Neuronal stem cell (in vitro differentiated cells): ENCODE results near the gene OGA.

Experiments used
- DNase-seq: peaks from one replicate; pipeline ENCODE4 v3.0.0-alpha.2; 2013; ENCODE audit warnings: low spot score
- H2AFZ ChIP-seq: one replicate; pipeline ENCODE4 v1.6.1; 2013; ENCODE audit warnings: mild to moderate bottlenecking, low read length, inconsistent platforms
- H2AK5ac ChIP-seq: 2 replicates; pipeline ENCODE4 v1.6.1; 2013; ENCODE audit warnings: low read depth, mild to moderate bottlenecking, inconsistent platforms, low read length, moderate library complexity, mixed read lengths
- H2BK120ac ChIP-seq: 2 replicates; pipeline ENCODE4 v1.6.1; 2013; ENCODE audit warnings: low read depth, mild to moderate bottlenecking, inconsistent platforms, low read length, moderate library complexity, mixed read lengths
- H2BK12ac ChIP-seq: one replicate; pipeline ENCODE4 v1.6.1; 2013; ENCODE audit warnings: low read length, inconsistent platforms
- H2BK15ac ChIP-seq: 2 replicates; pipeline ENCODE4 v1.6.1; 2013; ENCODE audit warnings: mild to moderate bottlenecking, low read length, inconsistent platforms, mixed read lengths
- H2BK5ac ChIP-seq: one replicate; pipeline ENCODE4 v1.6.1; 2013; ENCODE audit warnings: inconsistent platforms, mild to moderate bottlenecking, low read length, moderate library complexity
- H3K14ac ChIP-seq: one replicate; pipeline ENCODE4 v1.6.1; 2013; ENCODE audit warnings: low read length, inconsistent platforms
- H3K18ac ChIP-seq: 2 replicates; pipeline ENCODE4 v1.6.1; 2013; ENCODE audit warnings: low read length, inconsistent platforms
- H3K23ac ChIP-seq: 2 replicates; pipeline ENCODE4 v1.6.1; 2013; ENCODE audit warnings: low read depth, mild to moderate bottlenecking, mixed read lengths, low read length, inconsistent platforms; ENCODE audit not compliant: poor library complexity
- H3K27ac ChIP-seq: replicated peaks from 3 replicates; pipeline ENCODE4 v1.5.1; 2013; ENCODE audit warnings: low read length, inconsistent platforms
- H3K27me3 ChIP-seq, 3 experiments: 2 replicates each; pipeline ENCODE4 v1.6.1; 2013; ENCODE audit warnings: low read length in 3 of 3, mild to moderate bottlenecking in 2 of 3, inconsistent platforms in 1 of 3, low read depth in 1 of 3, mixed read lengths in 1 of 3, moderate library complexity in 1 of 3; ENCODE audit not compliant: control insufficient read depth in 3 of 3, insufficient read depth in 3 of 3
- H3K36me3 ChIP-seq, 2 donors: replicated peaks in 1 of 2; 2 replicates each; pipeline ENCODE4 v1.6.1; 2013; ENCODE audit warnings: low read length in 2 of 2; ENCODE audit not compliant: control insufficient read depth in 2 of 2, insufficient read depth in 2 of 2
- H3K4ac ChIP-seq: 2 replicates; pipeline ENCODE4 v1.6.1; 2013; ENCODE audit warnings: inconsistent platforms, mild to moderate bottlenecking, low read length, moderate library complexity
- H3K4me1 ChIP-seq, 2 donors: 1 replicate in 1 of 2; 2 replicates in 1 of 2; pipeline ENCODE4 v1.6.1; 2013; ENCODE audit warnings: low read length in 2 of 2, low read depth in 1 of 2; ENCODE audit not compliant: control insufficient read depth in 2 of 2, insufficient read depth in 1 of 2
- H3K4me2 ChIP-seq: one replicate; pipeline ENCODE4 v1.6.1; 2013; ENCODE audit warnings: mild to moderate bottlenecking, low read length, inconsistent platforms; ENCODE audit not compliant: insufficient read depth, poor library complexity, severe bottlenecking
- H3K4me3 ChIP-seq, 2 donors: 2 replicates each; pipeline ENCODE4 v1.5.1; 2013; ENCODE audit warnings: low read length in 2 of 2, mild to moderate bottlenecking in 2 of 2, inconsistent platforms in 1 of 2, moderate library complexity in 1 of 2
- H3K79me1 ChIP-seq: one replicate; pipeline ENCODE4 v1.6.1; 2013; ENCODE audit warnings: low read depth, mild to moderate bottlenecking, inconsistent platforms, low read length, moderate library complexity
- H3K9ac ChIP-seq: one replicate; pipeline ENCODE4 v1.6.1; 2013; ENCODE audit warnings: mild to moderate bottlenecking, low read depth, low read length, inconsistent platforms; ENCODE audit not compliant: poor library complexity
- H3K9me3 ChIP-seq, 2 donors: replicated peaks in 1 of 2; 2 replicates each; pipeline versions ENCODE3 to v1.6.1; 2013; ENCODE audit warnings: low read length in 2 of 2, mild to moderate bottlenecking in 2 of 2, inconsistent platforms in 1 of 2, low read depth in 1 of 2, mixed read lengths in 1 of 2, moderate library complexity in 1 of 2; ENCODE audit not compliant: control insufficient read depth in 2 of 2, insufficient read depth in 1 of 2
- H4K8ac ChIP-seq: one replicate; pipeline ENCODE4 v1.6.1; 2013; ENCODE audit warnings: low read depth, mild to moderate bottlenecking, inconsistent platforms, low read length, moderate library complexity
- H4K91ac ChIP-seq: one replicate; pipeline ENCODE4 v1.6.1; 2013; ENCODE audit warnings: low read length, low read depth, mild to moderate bottlenecking, inconsistent platforms; ENCODE audit not compliant: poor library complexity
- WGBS, 2 donors: extraction: QIAGEN DNeasy Blood & Tissue Kit; methylation state at CpG; one replicate each; pipeline ENCODE4 v1.1.7; 2013; ENCODE audit warnings: missing lambda C conversion rate in 2 of 2, mixed read lengths in 1 of 2; ENCODE audit not compliant: insufficient read length in 2 of 2, insufficient replicate concordance in 1 of 2; ENCODE audit errors: extremely low coverage in 2 of 2; 5-methylcytosine and 5-hydroxymethylcytosine counted together

The OGA gene

GRCh38 chr10:101830322-101831168 is 12.3 kb upstream of the OGA start:
- peak overlapping the region; percentile 9 for H2AK5ac ChIP-seq
- peak overlapping the region; percentile 98 for H2BK12ac ChIP-seq
- no peak overlapping the region for H2BK5ac ChIP-seq
- H4K91ac ChIP-seq, result peak overlapping the region; percentile 41
- peak overlapping the region; percentile 85 for H3K4me2 ChIP-seq
- no peaks in the 10 kb centered on the region for H3K27me3 ChIP-seq
- H3K23ac ChIP-seq, result peak overlapping the region; percentile 96
- peak overlapping the region; percentile 40 for H2BK15ac ChIP-seq
- H3K4ac ChIP-seq, result peak overlapping the region; percentile 32
- H3K27ac ChIP-seq, result peak overlapping the region; percentile 66
- no CpG with 5 or more reads among the region's 56 CpGs for WGBS, 2 donors
- peak overlapping the region; percentile 77 for H4K8ac ChIP-seq
- H3K9me3 ChIP-seq, result no peaks in the 10 kb centered on the region
- H3K4me3 ChIP-seq, result peak overlapping the region in 1 of 2 donors; percentile 83
- H3K36me3 ChIP-seq, result peaks cover 9 to 15% of the 10 kb centered on the region in 2 donors
- peak overlapping the region; percentile 27 for H2BK120ac ChIP-seq
- peak; percentile 86 for DNase-seq
- peak overlapping the region; percentile 36 for H2AFZ ChIP-seq
- peaks cover 11 to 18% of the 10 kb centered on the region in 2 donors for H3K4me1 ChIP-seq
- H3K9ac ChIP-seq, result peak overlapping the region; percentile 95
- no peaks in the 10 kb centered on the region for H3K79me1 ChIP-seq
- peak overlapping the region; percentile 97 for H3K18ac ChIP-seq
- peak overlapping the region; percentile 98 for H3K14ac ChIP-seq

- Histone ChIP-seq H3K4me3 (peak overlapping the region in 1 of 2 donors; percentile 83), H3K27ac (peak overlapping the region; percentile 39), H3K18ac (peak overlapping the region; percentile 97)
These were observed 11.5 kb upstream of the OGA start for GRCh38 chr10:101829561-101830315.

GRCh38 chr10:101828766-101829551 is 10.7 kb upstream of the OGA start:
- no peak overlapping the region for H3K23ac ChIP-seq
- no peaks in the 10 kb centered on the region for H3K9me3 ChIP-seq
- no peak for DNase-seq
- H2AK5ac ChIP-seq, result no peak overlapping the region
- peaks cover 8 to 23% of the 10 kb centered on the region in 2 donors for H3K36me3 ChIP-seq
- no peaks in the 10 kb centered on the region for H3K27me3 ChIP-seq
- H3K79me1 ChIP-seq, result no peaks in the 10 kb centered on the region
- peak overlapping the region; percentile 22 for H3K14ac ChIP-seq
- H3K4ac ChIP-seq, result no peak overlapping the region
- H2AFZ ChIP-seq, result no peak overlapping the region
- H2BK12ac ChIP-seq, result peak overlapping the region; percentile 80
- no CpG with 5 or more reads among the region's 39 CpGs for WGBS, 2 donors
- peak overlapping the region; percentile 78 for H3K9ac ChIP-seq
- no peak overlapping the region for H3K27ac ChIP-seq
- peak overlapping the region in 1 of 2 donors; percentile 12 for H3K4me3 ChIP-seq
- H3K18ac ChIP-seq, result peak overlapping the region; percentile 50
- H2BK5ac ChIP-seq, result no peak overlapping the region
- peak overlapping the region; percentile 58 for H3K4me2 ChIP-seq
- H4K8ac ChIP-seq, result no peak overlapping the region
- H2BK120ac ChIP-seq, result no peak overlapping the region
- peaks cover 10 to 15% of the 10 kb centered on the region in 2 donors for H3K4me1 ChIP-seq
- H4K91ac ChIP-seq, result peak overlapping the region; percentile 46
- no peak overlapping the region for H2BK15ac ChIP-seq

More at GRCh38 chr10:101829561-101830315, 11.5 kb upstream of the OGA start:
- H3K4ac ChIP-seq, result no peak overlapping the region
- H3K27me3 ChIP-seq, result no peaks in the 10 kb centered on the region
- no peak overlapping the region for H3K14ac ChIP-seq
- peak overlapping the region; percentile 27 for H2BK120ac ChIP-seq
- H2BK15ac ChIP-seq, result no peak overlapping the region
- no peak overlapping the region for H2BK12ac ChIP-seq
- H2BK5ac ChIP-seq, result no peak overlapping the region
- no CpG with 5 or more reads among the region's 31 CpGs for WGBS, 2 donors
- no peaks in the 10 kb centered on the region for H3K9me3 ChIP-seq
- H3K4me2 ChIP-seq, result peak overlapping the region; percentile 85
- peak overlapping the region; percentile 96 for H3K23ac ChIP-seq
- no peak overlapping the region for H4K8ac ChIP-seq
- H3K79me1 ChIP-seq, result no peaks in the 10 kb centered on the region
- H3K36me3 ChIP-seq, result peaks cover 8 to 18% of the 10 kb centered on the region in 2 donors
- DNase-seq, result peak; percentile 70
- H4K91ac ChIP-seq, result no peak overlapping the region
- H3K9ac ChIP-seq, result peak overlapping the region; percentile 95
- peaks cover 10 to 15% of the 10 kb centered on the region in 2 donors for H3K4me1 ChIP-seq
- H2AK5ac ChIP-seq, result no peak overlapping the region
- no peak overlapping the region for H2AFZ ChIP-seq
